Gastrocnemius medialis (tissue), 4 donors: ENCODE data around the gene PDZRN3.

Source experiments
- CTCF ChIP-seq, 5 experiments: fragments of 450-650 bp in 3 of 5; fragments of 200-600 bp in 2 of 5; sonication (generic) in 2 of 5; IDR thresholded peaks in 4 of 5; conservative IDR thresholded peaks in 1 of 5; 1 replicate in 4 of 5; 2 replicates in 1 of 5; pipeline ENCODE4 v1.5.1; 2016 to 2019; ENCODE audit warnings: antibody characterized with exemption in 5 of 5, mild to moderate bottlenecking in 3 of 5, moderate library complexity in 3 of 5
- POLR2A ChIP-seq, 2 donors: fragments of 450-650 bp; IDR thresholded peaks; one replicate each; pipeline ENCODE4 v1.6.1; 2017; ENCODE audit warnings: antibody characterized with exemption in 2 of 2, mild to moderate bottlenecking in 2 of 2, moderate library complexity in 2 of 2

DNA sequence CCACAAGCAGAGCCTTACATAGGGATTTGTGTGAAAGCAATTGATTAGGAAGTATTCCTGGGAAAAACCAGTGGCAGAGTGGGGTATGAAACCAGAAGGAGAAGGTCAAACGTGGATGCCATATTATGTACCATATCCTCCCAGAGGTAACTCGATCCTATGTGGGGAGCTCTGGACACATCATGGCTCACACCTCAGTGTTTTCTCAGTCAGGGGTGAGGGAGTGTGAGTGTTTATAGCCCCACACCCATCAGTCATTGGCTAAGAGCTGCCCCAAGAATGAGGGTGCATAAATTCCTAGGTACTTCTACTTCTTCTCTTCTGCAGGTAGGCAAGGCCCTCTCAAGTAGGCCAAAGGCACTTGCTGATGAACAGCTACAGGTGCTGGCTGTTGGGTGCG, 28.2 kb upstream of the PDZRN3 start:
- TF ChIP-seq CTCF (IDR thresholded peaks at IDR 0.05 in 4 of 5, conservative IDR thresholded peaks at IDR 0.05 in 1 of 5) = no peak
- TF ChIP-seq POLR2A (IDR thresholded peaks at IDR 0.05) = no peak
